HG03103 (cell line): ENCODE measurements around the gene KIAA0513.

Experiments
- ATAC-seq: cut with Tn5 transposase; IDR thresholded peaks from one replicate; pipeline ENCODE4 v1.9.1; 2021; ENCODE audit warnings: low read depth; ENCODE audit not compliant: unreplicated experiment

The KIAA0513 gene

GRCh38 chr16:85086347-85087291, 59.0 kb downstream of the KIAA0513 start:
- ATAC-seq, result no peak

- ATAC-seq, result no peak
Observed at GRCh38 chr16:85087899-85088569, 60.4 kb downstream of the KIAA0513 start.

GRCh38 chr16:85088570-85089199, 61.1 kb downstream of the KIAA0513 start:
- ATAC-seq, result no peak

- ATAC-seq, result no peak
Observed at GRCh38 chr16:85089525-85089924, 61.9 kb downstream of the KIAA0513 start.

GRCh38 chr16:85090181-85090580, 62.6 kb downstream of the KIAA0513 start:
- no peak for ATAC-seq

GRCh38 chr16:85090873-85091521, 63.4 kb downstream of the KIAA0513 start:
- no peak for ATAC-seq

- ATAC-seq, result no peak
Observed at GRCh38 chr16:85091522-85091910, 63.9 kb downstream of the KIAA0513 start.

GRCh38 chr16:85092309-85092708, 64.7 kb downstream of the KIAA0513 start:
- no peak for ATAC-seq

GRCh38 chr16:85092851-85093250, 65.3 kb downstream of the KIAA0513 start:
- no peak for ATAC-seq

- ATAC-seq, result no peak
Observed at GRCh38 chr16:85093705-85094104, 66.1 kb downstream of the KIAA0513 start.

- no peak for ATAC-seq
Observed at GRCh38 chr16:85094176-85094805, 66.7 kb downstream of the KIAA0513 start.

GRCh38 chr16:85094812-85095211, 67.2 kb downstream of the KIAA0513 start:
- ATAC-seq, result no peak

GRCh38 chr16:85096921-85097320, 69.3 kb downstream of the KIAA0513 start:
- no peak for ATAC-seq

GRCh38 chr16:85098565-85098964, 71.0 kb downstream of the KIAA0513 start:
- ATAC-seq, result no peak

- ATAC-seq, result no peak
Observed at GRCh38 chr16:85100265-85100664, 72.7 kb downstream of the KIAA0513 start.

- no peak for ATAC-seq
Observed at GRCh38 chr16:85101956-85102630, 74.5 kb downstream of the KIAA0513 start.

GRCh38 chr16:85103114-85104079, 75.8 kb downstream of the KIAA0513 start:
- no peak for ATAC-seq

- no peak for ATAC-seq
Observed at GRCh38 chr16:85104147-85104546, 76.6 kb downstream of the KIAA0513 start.
